Tibial nerve (tissue), 3 donors: ENCODE results near the gene NFATC3.

ENCODE experiments used
- CTCF ChIP-seq, 5 experiments: fragments of 200-600 bp in 3 of 5; fragments of 450-650 bp in 2 of 5; sonication (generic) in 3 of 5; IDR thresholded peaks; one replicate each; pipeline ENCODE4 v1.5.1; 2016 to 2019; ENCODE audit warnings: antibody characterized with exemption in 5 of 5, mild to moderate bottlenecking in 3 of 5, moderate library complexity in 2 of 5
- POLR2A ChIP-seq, 2 donors: fragments of 450-650 bp; IDR thresholded peaks; one replicate each; pipeline ENCODE4 v1.6.1; 2017; ENCODE audit warnings: antibody characterized with exemption in 2 of 2, mild to moderate bottlenecking in 2 of 2, moderate library complexity in 2 of 2

GRCh38 chr16:68078701-68079375, 6.3 kb upstream of the NFATC3 start:
- TF ChIP-seq CTCF (IDR thresholded peaks at IDR 0.05) (no peak), POLR2A (IDR thresholded peaks at IDR 0.05) (no peak)
